CD4-positive, CD25-positive, alpha-beta regulatory T cell (primary cell): Measurements from ENCODE around the gene RAB11FIP2. TPM values are rescaled to one million over a fixed set of nuclear protein-coding genes. Genes with fewer than 3 reads are reported as not detected.

Experiments used
- ATAC-seq, 2 donors: fragments of 150-1000 bp; cut with Tn5 transposase; one replicate each; pipeline ENCODE4 v1.10.0; 2021; ENCODE audit warnings: low read depth in 2 of 2, moderate number of reproducible peaks in 2 of 2, moderate library complexity in 1 of 2
- DNase-seq, 3 donors: peaks; one replicate each; pipeline versions ENCODE4 v3.0.0 to v3.0.0-alpha.2; 2012 to 2022; ENCODE audit warnings: mixed read lengths in 1 of 3
- H3K27ac ChIP-seq: one replicate; pipeline ENCODE4 v1.7.0; 2013; ENCODE audit warnings: mild to moderate bottlenecking, low read length; ENCODE audit not compliant: insufficient read depth, poor library complexity, severe bottlenecking
- H3K27me3 ChIP-seq: one replicate; pipeline ENCODE4 v1.7.0; 2013; ENCODE audit warnings: low read length; ENCODE audit not compliant: control insufficient read depth, insufficient read depth
- H3K36me3 ChIP-seq: one replicate; pipeline ENCODE4 v1.7.0; 2013; ENCODE audit warnings: mild to moderate bottlenecking, low read length, moderate library complexity; ENCODE audit not compliant: control insufficient read depth, insufficient read depth
- H3K4me1 ChIP-seq: 2 replicates; pipeline ENCODE4 v1.7.0; 2013; ENCODE audit warnings: mild to moderate bottlenecking, low read length; ENCODE audit not compliant: insufficient read depth, control insufficient read depth, poor library complexity, severe bottlenecking
- H3K4me3 ChIP-seq: one replicate; pipeline ENCODE4 v1.7.0; 2013; ENCODE audit warnings: low read depth, mild to moderate bottlenecking, low read length, moderate library complexity
- H3K9me3 ChIP-seq, 2 experiments: 1 replicate in 1 of 2; 2 replicates in 1 of 2; pipeline ENCODE4 v1.7.0; 2013; ENCODE audit warnings: low read length in 2 of 2, mild to moderate bottlenecking in 1 of 2, moderate library complexity in 1 of 2; ENCODE audit not compliant: control insufficient read depth in 2 of 2
- H3K27ac Mint-ChIP-seq, 3 donors: one replicate each; pipeline ENCODE4 v1.8.0; 2020 to 2022; ENCODE audit warnings: mild to moderate bottlenecking in 3 of 3, mixed read lengths in 3 of 3, moderate library complexity in 2 of 3
- H3K27me3 Mint-ChIP-seq: one replicate; pipeline ENCODE4 v1.8.0; 2022; ENCODE audit warnings: mild to moderate bottlenecking, mixed read lengths
- H3K36me3 Mint-ChIP-seq: one replicate; pipeline ENCODE4 v1.8.0; 2020; ENCODE audit warnings: mixed read lengths
- H3K4me1 Mint-ChIP-seq, 4 donors: one replicate each; pipeline ENCODE4 v1.8.0; 2020 to 2022; ENCODE audit warnings: mixed read lengths in 4 of 4, mild to moderate bottlenecking in 1 of 4
- H3K4me3 Mint-ChIP-seq, 4 donors: one replicate each; pipeline ENCODE4 v1.8.0; 2020 to 2022; ENCODE audit warnings: mild to moderate bottlenecking in 4 of 4, mixed read lengths in 4 of 4, moderate library complexity in 3 of 4
- H3K9me3 Mint-ChIP-seq, 7 donors: one replicate each; pipeline ENCODE4 v1.8.0; 2020 to 2022; ENCODE audit warnings: mixed read lengths in 7 of 7, mild to moderate bottlenecking in 3 of 7, moderate library complexity in 2 of 7
- polyA plus RNA-seq, 4 donors: library from polyadenylated mRNA; unstranded; fragments of 300-500 nt; fragmentation: Illumina TruSeq; gene quantifications; one replicate each; pipeline ENCODE4 v1.2.3, GENCODE V29; 2021
- total RNA-seq: library from RNA; stranded (reverse); gene quantifications from one replicate; pipeline ENCODE4 v1.2.3, GENCODE V29; 2022

The RAB11FIP2 gene
- total and polyA plus RNA-seq, 5 donors from 2014 or later: 6.0 to 35.2 (median 7.1) TPM

- ATAC-seq: no peak
- H3K36me3 Mint-ChIP-seq: no peaks in the 10 kb centered on the region
- no peak for DNase-seq
- H3K4me3 Mint-ChIP-seq: no peak overlapping the region
- H3K4me1 Mint-ChIP-seq: no peaks in the 10 kb centered on the region
- Histone ChIP-seq H3K27ac (no peak overlapping the region), H3K27me3 (peaks cover 2% of the 10 kb centered on the region), H3K9me3 (no peaks in the 10 kb centered on the region), H3K4me3 (no peak overlapping the region), H3K36me3 (no peaks in the 10 kb centered on the region), H3K4me1 (no peaks in the 10 kb centered on the region)
- H3K27me3 Mint-ChIP-seq: peaks cover 14% of the 10 kb centered on the region
- no peak overlapping the region for H3K27ac Mint-ChIP-seq
- peaks cover 0 to 5% (median 0%) of the 10 kb centered on the region in 7 donors for H3K9me3 Mint-ChIP-seq
These were observed 82.2 kb downstream of the RAB11FIP2 start for GRCh38 chr10:117964536-117964935.

GRCh38 chr10:117960345-117960935 is 86.3 kb downstream of the RAB11FIP2 start:
- Mint-ChIP-seq H3K27me3 (peaks cover 17% of the 10 kb centered on the region), H3K36me3 (no peaks in the 10 kb centered on the region), H3K4me3 (no peak overlapping the region), H3K4me1 (no peaks in the 10 kb centered on the region), H3K27ac (no peak overlapping the region), H3K9me3 (peaks cover 0 to 7% (median 0%) of the 10 kb centered on the region in 7 donors)
- DNase-seq (no peak), ATAC-seq (no peak)
- H3K4me3 ChIP-seq: no peak overlapping the region
- H3K9me3 ChIP-seq: no peaks in the 10 kb centered on the region
- H3K36me3 ChIP-seq: no peaks in the 10 kb centered on the region
- H3K27ac ChIP-seq: no peak overlapping the region
- H3K4me1 ChIP-seq: no peaks in the 10 kb centered on the region
- H3K27me3 ChIP-seq: peaks cover 4% of the 10 kb centered on the region

- no peaks in the 10 kb centered on the region for H3K4me1 ChIP-seq
- Mint-ChIP-seq H3K27ac (no peak overlapping the region), H3K9me3 (peaks cover 0 to 8% (median 0%) of the 10 kb centered on the region in 7 donors), H3K4me1 (no peaks in the 10 kb centered on the region), H3K36me3 (no peaks in the 10 kb centered on the region), H3K4me3 (no peak overlapping the region), H3K27me3 (peaks cover 19% of the 10 kb centered on the region)
- no peak for ATAC-seq
- no peaks in the 10 kb centered on the region for H3K36me3 ChIP-seq
- H3K27me3 ChIP-seq: peaks cover 5% of the 10 kb centered on the region
- H3K4me3 ChIP-seq: no peak overlapping the region
- no peak for DNase-seq
- H3K27ac ChIP-seq: no peak overlapping the region
- no peaks in the 10 kb centered on the region for H3K9me3 ChIP-seq
These were observed 89.8 kb downstream of the RAB11FIP2 start for GRCh38 chr10:117956972-117957371.

- H3K27me3 Mint-ChIP-seq: peaks cover 5% of the 10 kb centered on the region
- no peak overlapping the region for H3K4me3 Mint-ChIP-seq
- DNase-seq: no peak
- Histone ChIP-seq H3K36me3 (no peaks in the 10 kb centered on the region), H3K4me3 (no peak overlapping the region), H3K27ac (no peak overlapping the region), H3K9me3 (no peaks in the 10 kb centered on the region), H3K4me1 (no peaks in the 10 kb centered on the region), H3K27me3 (peaks cover 5% of the 10 kb centered on the region)
- no peak for ATAC-seq
- peaks cover 0 to 8% (median 0%) of the 10 kb centered on the region in 7 donors for H3K9me3 Mint-ChIP-seq
- no peak overlapping the region for H3K27ac Mint-ChIP-seq
- H3K36me3 Mint-ChIP-seq: no peaks in the 10 kb centered on the region
- H3K4me1 Mint-ChIP-seq: no peaks in the 10 kb centered on the region
These were observed 91.6 kb downstream of the RAB11FIP2 start for GRCh38 chr10:117955176-117955575.
